ENCODE data around the gene CDC34. TPM values are rescaled to one million over a fixed set of nuclear protein-coding genes. Genes with fewer than 3 reads are reported as not detected.

CDC34 gene
- total RNA-seq, 6 experiments from 2014 or later: 44.8 to 81.8 (median 49.5) TPM

GRCh38 chr19:571566-571974 lies 40.0 kb downstream of the CDC34 start:
- H3K27ac ChIP-seq: peak overlapping the region; percentile 29 to 81 (median 77)
- peak in 2 of 3 donors; percentile 21 to 45 for DNase-seq
- ATAC-seq: peak in 2 of 4 donors; percentile 3
- TF ChIP-seq POLR2A (IDR thresholded peaks at IDR 0.05): no peak
- TF ChIP-seq, protein P1, sequence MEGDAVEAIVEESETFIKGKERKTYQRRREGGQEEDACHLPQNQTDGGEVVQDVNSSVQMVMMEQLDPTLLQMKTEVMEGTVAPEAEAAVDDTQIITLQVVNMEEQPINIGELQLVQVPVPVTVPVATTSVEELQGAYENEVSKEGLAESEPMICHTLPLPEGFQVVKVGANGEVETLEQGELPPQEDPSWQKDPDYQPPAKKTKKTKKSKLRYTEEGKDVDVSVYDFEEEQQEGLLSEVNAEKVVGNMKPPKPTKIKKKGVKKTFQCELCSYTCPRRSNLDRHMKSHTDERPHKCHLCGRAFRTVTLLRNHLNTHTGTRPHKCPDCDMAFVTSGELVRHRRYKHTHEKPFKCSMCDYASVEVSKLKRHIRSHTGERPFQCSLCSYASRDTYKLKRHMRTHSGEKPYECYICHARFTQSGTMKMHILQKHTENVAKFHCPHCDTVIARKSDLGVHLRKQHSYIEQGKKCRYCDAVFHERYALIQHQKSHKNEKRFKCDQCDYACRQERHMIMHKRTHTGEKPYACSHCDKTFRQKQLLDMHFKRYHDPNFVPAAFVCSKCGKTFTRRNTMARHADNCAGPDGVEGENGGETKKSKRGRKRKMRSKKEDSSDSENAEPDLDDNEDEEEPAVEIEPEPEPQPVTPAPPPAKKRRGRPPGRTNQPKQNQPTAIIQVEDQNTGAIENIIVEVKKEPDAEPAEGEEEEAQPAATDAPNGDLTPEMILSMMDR (IDR thresholded peaks at IDR 0.05): no peak
- WGBS (ENCODE audit: insufficient coverage, low coverage, low lambda C conversion rate, missing lambda C conversion rate): 5% methylated on average over 14 of the region's 14 CpGs
- intact Hi-C loops (cut with DNase I): no loop called here
- H3K9me3 ChIP-seq: no peaks in the 10 kb centered on the region
- H3K27me3 ChIP-seq: no peaks in the 10 kb centered on the region
- peak overlapping the region; percentile 44 to 98 (median 95) for H3K4me3 ChIP-seq
- H3K4me1 ChIP-seq: peaks cover 0 to 38% (median 14%) of the 10 kb centered on the region in 4 donors
- H3K36me3 ChIP-seq: no peaks in the 10 kb centered on the region

DNA sequence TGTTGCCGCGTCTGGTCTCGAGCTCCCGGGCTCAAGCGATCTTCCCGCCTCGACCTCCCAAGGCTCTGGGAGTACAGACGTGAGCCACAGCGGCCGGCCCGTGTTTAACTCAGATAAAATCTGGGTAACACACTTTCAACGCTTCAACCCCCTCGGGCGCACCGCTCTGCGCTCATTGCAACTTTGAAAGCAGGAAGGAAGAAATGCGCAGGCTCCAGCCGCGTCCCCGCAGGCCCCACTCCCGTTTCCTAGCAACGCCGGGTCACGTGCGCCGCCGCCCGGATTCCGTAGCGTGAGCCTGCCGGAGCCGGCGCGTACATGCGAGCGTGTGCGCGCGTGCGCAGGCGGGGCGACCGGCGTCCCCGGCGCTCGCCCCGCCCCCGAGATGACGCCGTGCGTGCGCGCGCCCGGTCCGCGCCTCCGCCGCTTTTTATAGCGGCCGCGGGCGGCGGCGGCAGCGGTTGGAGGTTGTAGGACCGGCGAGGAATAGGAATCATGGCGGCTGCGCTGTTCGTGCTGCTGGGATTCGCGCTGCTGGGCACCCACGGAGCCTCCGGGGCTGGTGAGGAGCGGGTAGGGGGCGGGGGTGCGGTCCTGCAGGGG lies 40.7 kb downstream of the CDC34 start, which contains the start of gene BSG:
Gene BSG, plus strand, starts transcription at position 457 of the 603 bp plus-strand sequence. Its CDS starts 39 bp downstream, at position 496.
- peaks cover 0 to 38% (median 14%) of the 10 kb centered on the region in 4 donors for H3K4me1 ChIP-seq
- WGBS (ENCODE audit: insufficient coverage, low coverage, low lambda C conversion rate, missing lambda C conversion rate): under 1% methylated on average over 24 of the region's 79 CpGs
- peak within 1 kb of the TSS; percentile 95 to 98 (median 97) for H3K4me3 ChIP-seq
- peak within 1 kb of the TSS; percentile 74 to 90 (median 77) for H3K27ac ChIP-seq
- peak; percentile 99 for TF ChIP-seq POLR2A (IDR thresholded peaks at IDR 0.05)
- TF ChIP-seq, protein P1 (IDR thresholded peaks at IDR 0.05): no peak
- DNase-seq (peak; percentile 99), ATAC-seq (peak; percentile 78 to 93 (median 84))
- H3K36me3 ChIP-seq: no peaks in the 10 kb centered on the region
- H3K27me3 ChIP-seq: no peaks in the 10 kb centered on the region
- intact Hi-C loops (cut with DNase I): no loop called here
- no peaks in the 10 kb centered on the region for H3K9me3 ChIP-seq

DNA sequence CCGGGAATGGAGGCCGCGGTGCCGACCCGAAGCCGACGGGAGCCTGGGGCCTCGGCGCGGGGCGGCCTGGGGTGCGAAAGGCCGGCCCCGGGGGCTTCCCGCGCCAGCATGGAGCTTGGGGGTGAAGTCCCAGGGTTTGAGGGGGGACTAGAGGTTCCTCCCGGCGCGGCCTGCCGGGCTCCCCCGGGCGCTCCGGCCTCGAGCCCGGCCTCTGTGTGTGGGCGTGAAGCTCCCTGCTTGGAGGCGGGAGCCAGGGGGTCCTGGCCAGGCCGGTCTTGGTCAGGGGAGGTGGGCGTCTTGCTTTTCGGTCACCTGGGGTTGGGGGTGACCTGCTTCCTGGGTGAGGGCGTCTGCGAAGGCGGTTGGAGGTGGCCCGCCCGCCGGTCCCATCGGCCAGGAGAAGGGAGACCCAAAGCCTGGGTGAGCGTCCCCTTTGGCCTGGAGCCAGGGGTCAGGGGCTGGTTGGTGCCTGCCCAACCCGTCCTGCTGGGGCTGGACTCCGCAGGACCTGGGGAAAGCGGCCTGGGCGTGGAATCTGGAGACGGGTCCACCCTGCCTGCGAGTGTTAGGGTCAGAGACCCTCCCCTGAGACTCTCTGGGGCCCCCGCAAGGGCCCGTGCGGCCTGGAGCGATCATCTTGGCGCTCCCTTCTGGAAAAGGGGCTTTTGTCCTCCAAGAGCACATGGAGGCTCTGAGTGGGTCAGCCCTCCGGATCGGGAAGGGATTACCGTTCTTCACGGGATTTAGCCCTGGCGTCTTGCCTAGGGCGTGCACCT lies 41.4 kb downstream of the CDC34 start:
- H3K4me1 ChIP-seq: peaks cover 0 to 38% (median 14%) of the 10 kb centered on the region in 4 donors
- 0% methylated on average over 6 of the region's 55 CpGs for WGBS (ENCODE audit: insufficient coverage, low coverage, low lambda C conversion rate, missing lambda C conversion rate)
- H3K4me3 ChIP-seq: peak overlapping the region; percentile 95 to 98 (median 97)
- H3K27me3 ChIP-seq: no peaks in the 10 kb centered on the region
- TF ChIP-seq, protein P1 (IDR thresholded peaks at IDR 0.05): no peak
- TF ChIP-seq POLR2A (IDR thresholded peaks at IDR 0.05): no peak
- peak; percentile 2 to 17 (median 6) for ATAC-seq
- intact Hi-C loops (cut with DNase I): no loop called here
- peak; percentile 67 to 77 (median 77) for DNase-seq
- no peaks in the 10 kb centered on the region for H3K36me3 ChIP-seq
- H3K27ac ChIP-seq: peak overlapping the region; percentile 74 to 90 (median 76)
- H3K9me3 ChIP-seq: no peaks in the 10 kb centered on the region

DNA sequence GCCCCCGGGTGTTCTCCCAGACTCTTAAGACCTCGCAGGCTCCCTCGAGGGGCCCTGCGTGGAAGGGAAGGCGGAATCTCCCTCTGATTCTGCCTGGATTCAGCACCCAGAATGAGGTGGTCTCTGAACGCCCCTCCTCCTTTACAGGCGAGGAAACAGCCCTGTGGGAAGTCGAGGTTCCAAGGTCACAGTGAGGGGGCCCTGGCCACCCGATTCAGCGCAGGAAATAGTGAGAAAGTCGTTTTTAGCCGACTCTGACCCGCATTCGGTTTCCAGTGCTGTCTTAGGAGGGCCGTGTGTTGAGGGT lies 41.9 kb downstream of the CDC34 start:
- TF ChIP-seq, protein P1 (IDR thresholded peaks at IDR 0.05): no peak
- TF ChIP-seq POLR2A (IDR thresholded peaks at IDR 0.05): no peak
- peak overlapping the region; percentile 95 to 98 (median 97) for H3K4me3 ChIP-seq
- ATAC-seq: no peak
- intact Hi-C loops (cut with DNase I): no loop called here
- 6% methylated on average over 8 of the region's 15 CpGs for WGBS (ENCODE audit: insufficient coverage, low coverage, low lambda C conversion rate, missing lambda C conversion rate)
- H3K4me1 ChIP-seq: peaks cover 0 to 38% (median 14%) of the 10 kb centered on the region in 4 donors
- H3K36me3 ChIP-seq: no peaks in the 10 kb centered on the region
- H3K27me3 ChIP-seq: no peaks in the 10 kb centered on the region
- H3K27ac ChIP-seq: peak overlapping the region; percentile 74 to 90 (median 76)
- DNase-seq: no peak
- H3K9me3 ChIP-seq: no peaks in the 10 kb centered on the region
